Esophagus squamous epithelium (tissue), 5 donors: ENCODE results near the gene RARA. TPM values are rescaled to one million over a fixed set of nuclear protein-coding genes. Genes with fewer than 3 reads are reported as not detected.

Experiments
- DNase-seq: peaks from one replicate; lab custom pipeline; 2025; lab: John Stamatoyannopoulos, UW
- H3K27ac ChIP-seq, 4 donors: fragments of 200-600 bp; sonication (generic); one replicate each; pipeline ENCODE4 v1.5.1; 2016 to 2019; ENCODE audit warnings: mild to moderate bottlenecking in 1 of 4
- H3K27me3 ChIP-seq, 4 donors: fragments of 200-600 bp; sonication (generic); 1 replicate in 3 of 4; 2 replicates in 1 of 4; pipeline versions ENCODE4 v1.5.1 to v1.6.0; 2017 to 2021; ENCODE audit warnings: antibody characterized with exemption in 1 of 4
- H3K36me3 ChIP-seq, 3 donors: fragments of 200-600 bp; sonication (generic); one replicate each; pipeline ENCODE4 v1.5.1; 2016 to 2019
- H3K4me1 ChIP-seq, 3 donors: fragments of 200-600 bp; sonication (generic); one replicate each; pipeline ENCODE4 v1.5.1; 2017 to 2019
- H3K4me3 ChIP-seq, 4 donors: fragments of 200-600 bp; sonication (generic); 1 replicate in 3 of 4; 2 replicates in 1 of 4; pipeline ENCODE4 v1.5.1; 2016 to 2019; ENCODE audit warnings: mild to moderate bottlenecking in 2 of 4, moderate library complexity in 1 of 4
- H3K9me3 ChIP-seq, 3 donors: fragments of 200-600 bp; sonication (generic); one replicate each; pipeline ENCODE4 v1.5.1; 2016 to 2019
- CTCF ChIP-seq, 6 experiments: fragments of 450-650 bp in 4 of 6; fragments of 200-600 bp in 2 of 6; sonication (generic) in 2 of 6; IDR thresholded peaks; one replicate each; pipeline ENCODE4 v1.5.1; 2016 to 2019; ENCODE audit warnings: antibody characterized with exemption in 6 of 6, mild to moderate bottlenecking in 4 of 6, moderate library complexity in 4 of 6
- POLR2A ChIP-seq, 4 donors: fragments of 450-650 bp; IDR thresholded peaks; one replicate each; pipeline ENCODE4 v1.6.1; 2017; ENCODE audit warnings: antibody characterized with exemption in 4 of 4, mild to moderate bottlenecking in 4 of 4, moderate library complexity in 3 of 4
- WGBS, 2 donors: methylation state at CpG; one replicate each; pipeline ENCODE4 v1.1.5; 2018; 5-methylcytosine and 5-hydroxymethylcytosine counted together
- intact Hi-C: fragments of 100-400 bp; cut with DNase I; formaldehyde crosslinking; loops from one replicate; pipeline ENCODE4 v1.15.0; 2022
- total RNA-seq, 4 donors: library from RNA; depleted of rRNA; stranded (reverse); fragments of >200 nt; gene quantifications; one replicate each; pipeline ENCODE4 v1.1.0, GENCODE V29; 2016
- donor health status: DM: yes; HTN: yes; CAD: no.

Gene RARA
- total RNA-seq, 4 donors from 2014 or later: 6.7 to 14.2 (median 10.8) TPM

- Histone ChIP-seq H3K4me1 (no peaks in the 10 kb centered on the region), H3K4me3 (no peak overlapping the region), H3K36me3 (peaks cover 18 to 100% (median 51%) of the 10 kb centered on the region in 3 donors), H3K27ac (no peak overlapping the region), H3K9me3 (no peaks in the 10 kb centered on the region), H3K27me3 (no peaks in the 10 kb centered on the region)
- DNase-seq: no peak
- intact Hi-C loops: no loop called here
- TF ChIP-seq POLR2A (IDR thresholded peaks at IDR 0.05): no peak
- TF ChIP-seq CTCF (IDR thresholded peaks at IDR 0.05): no peak
- 86 to 91% methylated on average over 5 of the region's 5 CpGs for WGBS, 2 donors
Observed at GRCh38 chr17:40265337-40265736, 43.6 kb upstream of the RARA start.

GRCh38 chr17:40266882-40267281 is 42.1 kb upstream of the RARA start:
- no peaks in the 10 kb centered on the region for H3K9me3 ChIP-seq
- intact Hi-C loops: no loop called here
- H3K27me3 ChIP-seq: no peaks in the 10 kb centered on the region
- no peaks in the 10 kb centered on the region for H3K4me1 ChIP-seq
- WGBS, 2 donors: 92 to 93% methylated on average over 6 of the region's 6 CpGs
- H3K4me3 ChIP-seq: no peak overlapping the region
- H3K27ac ChIP-seq: no peak overlapping the region
- H3K36me3 ChIP-seq: peaks cover 12 to 100% (median 37%) of the 10 kb centered on the region in 3 donors
- no peak for TF ChIP-seq POLR2A (IDR thresholded peaks at IDR 0.05)
- DNase-seq: no peak

- Histone ChIP-seq H3K27ac (no peak overlapping the region), H3K36me3 (peaks cover 7 to 100% (median 35%) of the 10 kb centered on the region in 3 donors), H3K4me1 (no peaks in the 10 kb centered on the region), H3K9me3 (no peaks in the 10 kb centered on the region), H3K27me3 (no peaks in the 10 kb centered on the region), H3K4me3 (no peak overlapping the region)
- no peak for DNase-seq
- intact Hi-C loops: no loop called here
- 57 to 91% methylated on average over 2 of the region's 2 CpGs for WGBS, 2 donors
- TF ChIP-seq CTCF (IDR thresholded peaks at IDR 0.05) (no peak), POLR2A (IDR thresholded peaks at IDR 0.05) (no peak)
Observed at GRCh38 chr17:40268141-40268712, 40.8 kb upstream of the RARA start.

- peaks cover 0 to 94% (median 50%) of the 10 kb centered on the region in 3 donors for H3K36me3 ChIP-seq
Observed at GRCh38 chr17:40278414-40278813, 30.6 kb upstream of the RARA start.

GRCh38 chr17:40279402-40279801 is 29.6 kb upstream of the RARA start:
- 82 to 94% methylated on average over 4 of the region's 4 CpGs for WGBS, 2 donors
- intact Hi-C loops: no loop called here
- no peak for DNase-seq
- Histone ChIP-seq H3K9me3 (no peaks in the 10 kb centered on the region), H3K36me3 (peaks cover 0 to 84% (median 44%) of the 10 kb centered on the region in 3 donors), H3K27me3 (no peaks in the 10 kb centered on the region), H3K27ac (no peak overlapping the region), H3K4me1 (peaks cover 2 to 14% (median 7%) of the 10 kb centered on the region in 3 donors), H3K4me3 (no peak overlapping the region)
- TF ChIP-seq POLR2A (IDR thresholded peaks at IDR 0.05) (no peak), CTCF (IDR thresholded peaks at IDR 0.05) (no peak)

More at GRCh38 chr17:40278414-40278813, 30.6 kb upstream of the RARA start:
- no peaks in the 10 kb centered on the region for H3K9me3 ChIP-seq
- H3K27ac ChIP-seq: no peak overlapping the region
- TF ChIP-seq POLR2A (IDR thresholded peaks at IDR 0.05): no peak
- no peak for TF ChIP-seq CTCF (IDR thresholded peaks at IDR 0.05)
- no peaks in the 10 kb centered on the region for H3K27me3 ChIP-seq
- DNase-seq: no peak
- H3K4me1 ChIP-seq: peaks cover 0 to 4% (median 3%) of the 10 kb centered on the region in 3 donors
- 56 to 88% methylated on average over 1 of the region's 1 CpG for WGBS, 2 donors
- intact Hi-C loops: no loop called here
- no peak overlapping the region for H3K4me3 ChIP-seq
